Transverse colon (tissue), 4 donors: ENCODE measurements around the gene STAT3. TPM values are rescaled to one million over a fixed set of nuclear protein-coding genes. Genes with fewer than 3 reads are reported as not detected.
"Not testable (repeated sequence)": the region's sequence is repeated elsewhere in the genome, so short reads cannot be mapped to it uniquely, and the experiment has no call there.

Experiments used
- DNase-seq: peaks from one replicate; pipeline ENCODE4 v3.0.0-alpha.2; 2019
- H3K27ac ChIP-seq, 4 donors: fragments of 200-600 bp; sonication (generic); 2 replicates each; pipeline ENCODE4 v1.5.1; 2016 to 2018; ENCODE audit warnings: inconsistent platforms in 4 of 4
- H3K27me3 ChIP-seq: fragments of 200-600 bp; sonication (generic); 2 replicates; pipeline ENCODE4 v1.5.1; 2017; ENCODE audit warnings: inconsistent platforms
- H3K36me3 ChIP-seq, 4 donors: fragments of 200-600 bp; sonication (generic); 2 replicates each; pipeline ENCODE4 v1.5.1; 2017 to 2019; ENCODE audit warnings: inconsistent platforms in 4 of 4
- H3K4me1 ChIP-seq, 4 donors: fragments of 200-600 bp; sonication (generic); 2 replicates each; pipeline ENCODE4 v1.5.1; 2017 to 2020; ENCODE audit warnings: inconsistent platforms in 4 of 4
- H3K4me3 ChIP-seq, 4 donors: fragments of 200-600 bp; sonication (generic); 1 replicate in 1 of 4; 2 replicates in 3 of 4; pipeline versions ENCODE4 v1.5.1 to v1.6.1; 2017 to 2019; ENCODE audit warnings: inconsistent platforms in 4 of 4
- H3K9me3 ChIP-seq, 2 donors: fragments of 200-600 bp; sonication (generic); 2 replicates each; pipeline ENCODE4 v1.5.1; 2017 to 2019; ENCODE audit warnings: inconsistent platforms in 2 of 2
- CTCF ChIP-seq, 5 experiments: fragments of 200-600 bp in 3 of 5; fragments of 450-650 bp in 2 of 5; sonication (generic) in 3 of 5; IDR thresholded peaks; 1 replicate in 2 of 5; 2 replicates in 3 of 5; pipeline ENCODE4 v1.5.1; 2016 to 2017; ENCODE audit warnings: antibody characterized with exemption in 5 of 5, inconsistent platforms in 3 of 5, mild to moderate bottlenecking in 2 of 5, moderate library complexity in 1 of 5
- EP300 ChIP-seq: sonication (generic); formaldehyde crosslinking; IDR thresholded peaks from one replicate; pipeline ENCODE4 v1.6.1; 2017; ENCODE audit warnings: antibody characterized with exemption, low read depth
- POLR2A ChIP-seq: fragments of 450-650 bp; IDR thresholded peaks from one replicate; pipeline ENCODE4 v1.6.1; 2016; ENCODE audit warnings: antibody characterized with exemption, mild to moderate bottlenecking, moderate library complexity
- POLR2AphosphoS5 ChIP-seq, 3 donors: sonication (generic); formaldehyde crosslinking; IDR thresholded peaks; one replicate each; pipeline ENCODE4 v1.6.1; 2016; ENCODE audit warnings: antibody characterized with exemption in 3 of 3
- WGBS, 2 donors: methylation state at CpG; one replicate each; pipeline ENCODE4 v1.1.5; 2018; ENCODE audit warnings: low coverage in 1 of 2; 5-methylcytosine and 5-hydroxymethylcytosine counted together
- in situ Hi-C, 4 donors: fragments of 200-750 bp; cut with MboI; loops; one replicate each; pipeline versions ENCODE4 v1.15.0 to v1.15.1; 2017; ENCODE audit warnings: low sequenced_read_pairs in 3 of 4, low pct_ligation_motif_present in 1 of 4, low pct_unique_long_range_greater_than_20kb in 1 of 4
- intact Hi-C: fragments of 100-400 bp; cut with DNase I; formaldehyde crosslinking; loops from one replicate; pipeline ENCODE4 v1.15.1; 2023; ENCODE audit warnings: low total_unique reads
- total RNA-seq, 4 donors: library from RNA; depleted of rRNA; stranded (reverse); fragments of >200 nt; gene quantifications; one replicate each; pipeline ENCODE4 v1.1.0, GENCODE V29; 2016

STAT3 gene
- total RNA-seq, 4 donors from 2014 or later: 110 to 156 (median 130) TPM

DNA sequence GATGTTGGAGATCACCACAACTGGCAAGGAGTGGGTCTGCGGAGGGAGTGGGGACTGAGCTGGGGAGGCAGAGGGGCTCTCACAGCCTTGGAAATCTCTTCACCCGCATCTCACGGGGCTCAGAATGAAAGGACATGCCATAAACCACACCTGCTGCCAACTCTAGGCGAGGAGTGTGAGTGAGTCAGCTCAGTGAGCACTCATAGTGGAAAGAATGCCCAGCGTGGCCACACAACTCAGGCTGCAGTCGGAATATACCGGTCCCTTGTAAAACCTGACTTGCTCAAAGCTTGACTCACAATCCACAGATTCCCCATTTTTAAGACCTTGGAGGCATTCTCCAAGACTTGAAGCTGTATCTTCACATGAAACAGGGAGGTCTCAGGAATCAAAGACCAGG, 63.2 kb downstream of the STAT3 start:
- no peak for DNase-seq
- 46% methylated on average over 7 of the region's 7 CpGs; no CpG with 5 or more reads in 1 of the 2 donors for WGBS, 2 donors
- peaks cover 0 to 30% (median 13%) of the 10 kb centered on the region in 4 donors for H3K36me3 ChIP-seq
- no peak overlapping the region for H3K4me3 ChIP-seq
- H3K4me1 ChIP-seq: peaks cover 5 to 27% (median 17%) of the 10 kb centered on the region in 4 donors
- intact Hi-C loops: no loop called here
- TF ChIP-seq POLR2A: no peak
- TF ChIP-seq POLR2AphosphoS5 (IDR thresholded peaks at IDR 0.05): peak in 1 of 3 donors; percentile 18
- H3K27ac ChIP-seq: peak overlapping the region in 3 of 4 donors; percentile 32 to 61 (median 45)
- no peaks in the 10 kb centered on the region for H3K9me3 ChIP-seq
- in situ Hi-C loops: loop anchor here in 2 of 4 donors (10.0 to 25.0 kb wide), 3 partner anchors 80 to 200 kb away; no protein-coding TSS in a partner anchor
- no peaks in the 10 kb centered on the region for H3K27me3 ChIP-seq

- H3K27ac ChIP-seq: peak overlapping the region in 3 of 4 donors; percentile 7 to 48 (median 17)
- no peaks in the 10 kb centered on the region for H3K9me3 ChIP-seq
- intact Hi-C loops (loop anchor here (5.0 kb wide), 2 partner anchors 84 to 204 kb away; no protein-coding TSS in a partner anchor), in situ Hi-C loops (loop anchor here (5.0 to 25.0 kb wide), 6 partner anchors 79 to 204 kb away; no protein-coding TSS in a partner anchor)
- H3K4me3 ChIP-seq: no peak overlapping the region
- peaks cover 0 to 18% (median 2%) of the 10 kb centered on the region in 4 donors for H3K4me1 ChIP-seq
- no peak for DNase-seq
- H3K36me3 ChIP-seq: peaks cover 0 to 37% (median 17%) of the 10 kb centered on the region in 4 donors
- no peaks in the 10 kb centered on the region for H3K27me3 ChIP-seq
- TF ChIP-seq CTCF (IDR thresholded peaks at IDR 0.05) (no peak), POLR2AphosphoS5 (IDR thresholded peaks at IDR 0.05) (no peak), EP300 (no peak), POLR2A (no peak)
- WGBS, 2 donors: 88% methylated on average over 5 of the region's 5 CpGs; no CpG with 5 or more reads in 1 of the 2 donors
Observed at GRCh38 chr17:42323268-42323773, 64.9 kb downstream of the STAT3 start.

- H3K27me3 ChIP-seq: no peaks in the 10 kb centered on the region
- TF ChIP-seq CTCF (IDR thresholded peaks at IDR 0.05): peak; percentile 96 to 100 (median 99)
- no peak for TF ChIP-seq POLR2A
- peak in 2 of 3 donors; percentile 53 to 72 for TF ChIP-seq POLR2AphosphoS5 (IDR thresholded peaks at IDR 0.05)
- no peak for TF ChIP-seq EP300
- H3K36me3 ChIP-seq: peaks cover 0 to 39% (median 19%) of the 10 kb centered on the region in 4 donors
- H3K9me3 ChIP-seq: no peaks in the 10 kb centered on the region
- H3K4me1 ChIP-seq: peaks cover 0 to 18% (median 2%) of the 10 kb centered on the region in 4 donors
- intact Hi-C loops (loop anchor here (5.0 kb wide), 2 partner anchors 85 to 205 kb away; no protein-coding TSS in a partner anchor), in situ Hi-C loops (loop anchor here (5.0 to 25.0 kb wide), 6 partner anchors 80 to 205 kb away; no protein-coding TSS in a partner anchor)
- DNase-seq: peak; percentile 95
- 35% methylated on average over 4 to 9 of the region's 10 CpGs for WGBS, 2 donors
- peak overlapping the region in 3 of 4 donors; percentile 7 to 48 (median 17) for H3K27ac ChIP-seq
- no peak overlapping the region for H3K4me3 ChIP-seq
Observed at GRCh38 chr17:42322382-42323267, 65.6 kb downstream of the STAT3 start.

DNA sequence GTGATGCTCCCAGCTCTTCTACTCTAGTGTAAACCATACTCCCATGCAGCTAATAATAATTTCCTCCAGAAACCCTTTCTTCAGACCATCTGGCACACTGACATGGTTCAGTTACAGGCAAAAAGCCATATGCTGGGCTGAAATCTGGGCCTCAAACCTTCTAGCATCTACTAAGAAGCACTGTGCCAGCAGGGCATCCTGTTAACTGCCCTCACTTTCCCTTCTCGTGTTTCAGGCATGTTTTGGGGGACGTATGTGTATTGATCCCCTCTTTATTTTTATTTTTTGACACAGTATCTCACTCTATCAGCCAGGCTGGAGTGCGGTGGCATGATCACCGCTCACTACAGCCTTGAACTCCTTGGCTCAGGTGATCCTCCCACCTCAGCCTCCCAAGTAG, 66.7 kb downstream of the STAT3 start:
- Histone ChIP-seq H3K9me3 (no peaks in the 10 kb centered on the region), H3K27ac (no peak overlapping the region), H3K4me1 (peaks cover 0 to 18% (median 2%) of the 10 kb centered on the region in 4 donors), H3K36me3 (peaks cover 0 to 45% (median 22%) of the 10 kb centered on the region in 4 donors), H3K4me3 (no peak overlapping the region), H3K27me3 (no peaks in the 10 kb centered on the region)
- intact Hi-C loops (loop anchor here (5.0 kb wide), 2 partner anchors 86 to 206 kb away; no protein-coding TSS in a partner anchor), in situ Hi-C loops (loop anchor here (5.0 to 25.0 kb wide), 6 partner anchors 81 to 206 kb away; no protein-coding TSS in a partner anchor)
- TF ChIP-seq POLR2A (no peak), POLR2AphosphoS5 (IDR thresholded peaks at IDR 0.05) (no peak), EP300 (no peak), CTCF (IDR thresholded peaks at IDR 0.05) (no peak)
- WGBS, 2 donors: 86 to 93% methylated on average over 3 to 4 of the region's 4 CpGs
- no peak for DNase-seq

DNA sequence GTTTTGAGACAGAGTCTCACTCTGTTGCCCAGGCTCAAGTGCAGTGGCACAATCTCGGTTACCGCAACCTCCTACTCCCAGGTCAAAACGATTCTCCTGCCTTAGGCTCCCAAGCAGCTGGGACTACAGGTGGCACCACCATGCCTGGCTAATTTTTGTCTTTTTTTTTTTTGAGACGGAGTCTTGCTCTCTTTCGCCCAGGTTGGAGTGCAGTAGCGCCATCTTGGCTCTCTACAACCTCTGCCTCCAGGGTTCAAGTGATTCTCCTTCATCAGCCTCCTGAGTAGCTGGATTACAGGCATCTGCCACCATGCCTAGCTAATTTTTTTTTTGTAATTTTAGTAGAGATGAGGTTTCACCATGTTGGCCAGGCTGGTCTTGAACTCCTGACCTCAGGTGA, 70.3 kb downstream of the STAT3 start:
- DNase-seq, H3K4me3 ChIP-seq, H3K9me3 ChIP-seq, H3K27ac ChIP-seq, intact Hi-C loops, H3K27me3 ChIP-seq: not testable (repeated sequence)
- WGBS, 2 donors: 96% methylated on average over 5 to 6 of the region's 6 CpGs
- Histone ChIP-seq H3K36me3 (peaks cover 0 to 47% (median 22%) of the 10 kb centered on the region in 4 donors), H3K4me1 (peaks cover 0 to 15% (median 2%) of the 10 kb centered on the region in 4 donors)
- in situ Hi-C loops: loop anchor here in 1 of 4 donors (25.0 kb wide), 1 partner anchor 194 kb away; no protein-coding TSS in a partner anchor
